A549 (cell line): Measurements from ENCODE around the gene PDE10A. TPM values are rescaled to one million over a fixed set of nuclear protein-coding genes. Genes with fewer than 3 reads are reported as not detected.

Experiments used
- ATAC-seq, 2 experiments: fragments of 200-7000 bp in 1 of 2; fragments of >200 bp in 1 of 2; cut with Nextera tagmentation in 1 of 2; cut with Tn5 transposase in 1 of 2; 3 replicates each; pipeline versions ENCODE4 v1.8.0 to v1.9.1; 2018 to 2020; ENCODE audit warnings: mild to moderate bottlenecking in 1 of 2, moderate library complexity in 1 of 2
- CTCF ChIA-PET: fragments of 300-600 bp; sonication (Branson Sonifier 250); formaldehyde crosslinking; extraction: SDS; loops from one replicate; lab custom pipeline; 2021; ENCODE audit warnings: antibody characterized with exemption, inconsistent platforms; lab: Yijun Ruan, JAX
- POLR2A ChIA-PET: fragments of 350-600 bp; formaldehyde crosslinking; extraction: SDS; loops from one replicate; lab custom pipeline; 2021; ENCODE audit warnings: antibody characterized with exemption, inconsistent platforms; lab: Yijun Ruan, JAX
- DNase-seq, 2 experiments: peaks; one replicate each; pipeline versions ENCODE4 v3.0.0 to v3.0.0-alpha.2; 2011 to 2016; ENCODE audit warnings: low read depth in 1 of 2, low spot score in 1 of 2
- FAIRE-seq: peaks from 2 replicates; lab custom pipeline; 2011; peaks lifted over from hg19 to GRCh38; lab: Jason Lieb, UNC
- H3K27ac ChIP-seq, 2 experiments: fragments of >200 bp; sonication (Bioruptor Twin); formaldehyde crosslinking; 3 replicates each; pipeline ENCODE4 v1.5.1; 2016 to 2017
- H3K4me1 ChIP-seq: fragments of >200 bp; sonication (Bioruptor Twin); formaldehyde crosslinking; 3 replicates; pipeline ENCODE4 v1.6.1; 2016
- H3K4me2 ChIP-seq: fragments of >200 bp; sonication (Bioruptor Twin); formaldehyde crosslinking; 3 replicates; pipeline ENCODE4 v1.6.1; 2016
- H3K4me3 ChIP-seq: fragments of >200 bp; sonication (Bioruptor Twin); formaldehyde crosslinking; 3 replicates; pipeline ENCODE4 v1.5.1; 2016
- H3K9me3 ChIP-seq: fragments of >200 bp; sonication (Bioruptor Twin); formaldehyde crosslinking; 3 replicates; pipeline ENCODE4 v1.6.1; 2016
- CBX8 ChIP-seq: fragments of 200-600 bp; sonication (generic); IDR thresholded peaks from 2 replicates; pipeline ENCODE4 v1.6.1; 2016
- EHF ChIP-seq: fragments of 250-450 bp; sonication (Bioruptor Pico); IDR thresholded peaks from 2 replicates; pipeline ENCODE4 v1.5.0; 2020; ENCODE audit warnings: mild to moderate bottlenecking
- ELK1 ChIP-seq: fragments of 150-350 bp; IDR thresholded peaks from 2 replicates; pipeline ENCODE4 v1.6.1; 2014; ENCODE audit warnings: low read depth, mild to moderate bottlenecking, low read length
- FOSB ChIP-seq: fragments of 250-450 bp; sonication (Bioruptor Pico); IDR thresholded peaks from 2 replicates; pipeline ENCODE4 v1.5.0; 2020; ENCODE audit warnings: mild to moderate bottlenecking, moderate library complexity
- FOSL2 ChIP-seq, 2 experiments: fragments of 450-650 bp in 1 of 2; fragments of >200 bp in 1 of 2; sonication (Bioruptor Twin) in 1 of 2; formaldehyde crosslinking; IDR thresholded peaks; 2 replicates each; pipeline versions ENCODE4 v1.5.0 to v1.6.1; 2016 to 2020; ENCODE audit warnings: mild to moderate bottlenecking in 1 of 2, moderate library complexity in 1 of 2
- FOXS1 ChIP-seq: fragments of 250-450 bp; sonication (Bioruptor Pico); IDR thresholded peaks from 2 replicates; pipeline ENCODE4 v1.5.0; 2020; ENCODE audit warnings: mild to moderate bottlenecking, moderate library complexity
- HEYL ChIP-seq: fragments of 250-450 bp; sonication (Bioruptor Pico); IDR thresholded peaks from 2 replicates; pipeline ENCODE4 v1.8.0; 2021; ENCODE audit warnings: mild to moderate bottlenecking, moderate library complexity
- JUN ChIP-seq, 2 experiments: fragments of >200 bp; sonication (Bioruptor Twin); formaldehyde crosslinking; IDR thresholded peaks; 2 replicates in 1 of 2; 3 replicates in 1 of 2; pipeline ENCODE4 v1.6.1; 2016 to 2017
- KDM1A ChIP-seq: fragments of 200-600 bp; sonication (generic); IDR thresholded peaks from 2 replicates; pipeline ENCODE4 v1.6.1; 2016; ENCODE audit warnings: low read depth, mild to moderate bottlenecking
- KDM5A ChIP-seq: fragments of 200-600 bp; sonication (generic); IDR thresholded peaks from 2 replicates; pipeline ENCODE4 v1.6.1; 2016; ENCODE audit warnings: antibody characterized with exemption, mild to moderate bottlenecking
- MAFK ChIP-seq: fragments of 450-650 bp; IDR thresholded peaks from 2 replicates; pipeline ENCODE4 v1.6.1; 2014; ENCODE audit not compliant: partially characterized antibody
- MAX ChIP-seq: IDR thresholded peaks from 2 replicates; pipeline ENCODE4 v1.6.1; 2012
- MAZ ChIP-seq: fragments of 150-350 bp; IDR thresholded peaks from 2 replicates; pipeline ENCODE4 v1.6.1; 2014; ENCODE audit warnings: antibody characterized with exemption, low read depth, low read length, borderline replicate concordance
- REST ChIP-seq: fragments of 200-600 bp; sonication (generic); IDR thresholded peaks from 2 replicates; pipeline ENCODE4 v1.6.1; 2016; ENCODE audit warnings: antibody characterized with exemption, mild to moderate bottlenecking, moderate library complexity
- TP53 ChIP-seq: fragments of 250-450 bp; sonication (Bioruptor Pico); IDR thresholded peaks from 2 replicates; pipeline ENCODE4 v1.5.0; 2021; ENCODE audit warnings: mild to moderate bottlenecking, moderate library complexity
- WGBS: methylation state at CpG from one replicate; pipeline ENCODE4 v1.1.6; 2017; ENCODE audit errors: missing lambda C conversion rate; 5-methylcytosine and 5-hydroxymethylcytosine counted together
- polyA plus RNA-seq, 4 experiments: library from polyadenylated mRNA; depleted of rRNA in 3 of 4; stranded (reverse); fragments of >200 nt; fragmentation: RNase III in 1 of 4; extraction: RNeasy Plus Mini Kit Qiagen cat#74134 plus additional on column Dnase treatment in 1 of 4; gene quantifications; 2 replicates in 3 of 4; 3 replicates in 1 of 4; pipeline ENCODE4 v1.2.3, GENCODE V29; 2011 to 2017

The PDE10A gene
- polyA plus RNA-seq, 2 of the 4 experiments (the other 2 are of a cell fraction) = 44.9 to 92.5 TPM

- TF ChIP-seq FOSL2 (IDR thresholded peaks at IDR 0.05) (no peak), FOSL2 (CRISPR knock-in tag; IDR thresholded peaks at IDR 0.05) (no peak)
- Histone ChIP-seq H3K4me1 (peaks cover 77% of the 10 kb centered on the region), H3K4me3 (no peak overlapping the region), H3K9me3 (no peaks in the 10 kb centered on the region), H3K4me2 (peak overlapping the region; percentile 81; the same call in 2 of the 3 replicates), H3K27ac (peak overlapping the region; percentile 71 to 75; a peak in 5 of 6 replicates)
- FAIRE-seq = no peak
- POLR2A ChIA-PET = no interaction called here
- DNase-seq = no peak
- CTCF ChIA-PET = no interaction called here
- 83% methylated on average over 3 of the region's 3 CpGs for WGBS
- peak in 1 of 2 experiments; percentile 7; a peak in 1 of 6 replicates for ATAC-seq
Observed at GRCh38 chr6:165571721-165572132, 91.3 kb downstream of the PDE10A start.

- FAIRE-seq = no peak
- DNase-seq = no peak
- no peak overlapping the region for H3K4me3 ChIP-seq
- no peaks in the 10 kb centered on the region for H3K9me3 ChIP-seq
- ChIA-PET CTCF (no interaction called here), POLR2A (no interaction called here)
- peak; percentile 56 for TF ChIP-seq MAFK
- no peak for TF ChIP-seq MAX
- TF ChIP-seq TP53 = no peak
- WGBS = 95% methylated on average over 2 of the region's 2 CpGs
- peak in 1 of 2 experiments; percentile 62; a peak in 3 of 6 replicates for ATAC-seq
- H3K4me1 ChIP-seq = peaks cover 72% of the 10 kb centered on the region
- peak overlapping the region; percentile 81; the same call in 2 of the 3 replicates for H3K4me2 ChIP-seq
- H3K27ac ChIP-seq = peak overlapping the region; percentile 71 to 75; a peak in 5 of 6 replicates
Observed at GRCh38 chr6:165571068-165571682, 91.9 kb downstream of the PDE10A start.

GRCh38 chr6:165568326-165568725 is 94.7 kb downstream of the PDE10A start:
- no peak for FAIRE-seq
- CTCF ChIA-PET = no interaction called here

GRCh38 chr6:165566088-165566828 is 96.8 kb downstream of the PDE10A start:
- Histone ChIP-seq H3K4me1 (peaks cover 28% of the 10 kb centered on the region; the same call in 2 of the 3 replicates), H3K27ac (no peak overlapping the region), H3K9me3 (peaks cover 7% of the 10 kb centered on the region; the same call in 1 of the 3 replicates), H3K4me2 (no peak overlapping the region), H3K4me3 (no peak overlapping the region)
- DNase-seq = no peak
- TF ChIP-seq KDM1A (no peak), ELK1 (no peak), FOXS1 (no peak)
- WGBS = 95% methylated on average over 5 of the region's 5 CpGs
- FAIRE-seq = no peak
- CTCF ChIA-PET = no interaction called here
- no peak for ATAC-seq
- POLR2A ChIA-PET = no interaction called here

More at GRCh38 chr6:165568326-165568725, 94.7 kb downstream of the PDE10A start:
- DNase-seq (no peak), ATAC-seq (no peak)
- Histone ChIP-seq H3K4me2 (no peak overlapping the region), H3K4me1 (peaks cover 43% of the 10 kb centered on the region), H3K4me3 (no peak overlapping the region), H3K27ac (no peak overlapping the region; a peak in 1 of 6 replicates), H3K9me3 (peaks cover 7% of the 10 kb centered on the region; the same call in 1 of the 3 replicates)
- POLR2A ChIA-PET = no interaction called here
- no peak for TF ChIP-seq TP53
- no peak for TF ChIP-seq KDM5A
- no peak for TF ChIP-seq FOSB (CRISPR knock-in tag)
- TF ChIP-seq MAZ = no peak
- no peak for TF ChIP-seq EHF (CRISPR knock-in tag)
- no peak for TF ChIP-seq REST
- no peak for TF ChIP-seq JUN (IDR thresholded peaks at IDR 0.05)
- TF ChIP-seq CBX8 = no peak
- TF ChIP-seq HEYL (CRISPR knock-in tag) = no peak
- WGBS = 84% methylated on average over 2 of the region's 2 CpGs
